Fibroblast of skin of right biceps (primary cell): Measurements from ENCODE around the gene NBEAL1.
"Not testable (repeated sequence)": the region's sequence is repeated elsewhere in the genome, so short reads cannot be mapped to it uniquely, and the experiment has no call there.

ENCODE experiments used
- DNase-seq: peaks from one replicate; pipeline ENCODE4 v3.0.0-alpha.2; 2013

The NBEAL1 gene

GRCh38 chr2:203014456-203015199 lies at the start of gene NBEAL1:
NBEAL1 (plus strand) TSS chr2:203014875; CDS start chr2:203016385, 1,510 bp downstream.
- peak; percentile 99 for DNase-seq

- peak; percentile 57 for DNase-seq
Observed at GRCh38 chr2:202965810-202966460, 48.7 kb upstream of the NBEAL1 start.

- DNase-seq: not testable (repeated sequence)
Observed at GRCh38 chr2:202969404-202969803, 45.3 kb upstream of the NBEAL1 start.

- DNase-seq: no peak
Observed at GRCh38 chr2:202976809-202977208, 37.9 kb upstream of the NBEAL1 start.

GRCh38 chr2:202982779-202983491 lies 31.7 kb upstream of the NBEAL1 start:
- DNase-seq: no peak

- no peak for DNase-seq
Observed at GRCh38 chr2:202989749-202990148, 24.9 kb upstream of the NBEAL1 start.

GRCh38 chr2:202990501-202990900 lies 24.2 kb upstream of the NBEAL1 start:
- no peak for DNase-seq

GRCh38 chr2:202997113-202997512 lies 17.6 kb upstream of the NBEAL1 start:
- not testable (repeated sequence) for DNase-seq

- DNase-seq: no peak
Observed at GRCh38 chr2:203002054-203002821, 12.4 kb upstream of the NBEAL1 start.

- DNase-seq: no peak
Observed at GRCh38 chr2:203003716-203004115, 11.0 kb upstream of the NBEAL1 start.

- no peak for DNase-seq
Observed at GRCh38 chr2:203016716-203017115, 2.0 kb downstream of the NBEAL1 start.

- no peak for DNase-seq
Observed at GRCh38 chr2:203018181-203018580, 3.5 kb downstream of the NBEAL1 start.

GRCh38 chr2:203019142-203019541 lies 4.5 kb downstream of the NBEAL1 start:
- no peak for DNase-seq

GRCh38 chr2:203021991-203022390 lies 7.3 kb downstream of the NBEAL1 start:
- DNase-seq: no peak

- DNase-seq: peak; percentile 37
Observed at GRCh38 chr2:203022751-203023150, 8.1 kb downstream of the NBEAL1 start.

- DNase-seq: no peak
Observed at GRCh38 chr2:203025592-203025991, 10.9 kb downstream of the NBEAL1 start.

- DNase-seq: no peak
Observed at GRCh38 chr2:203030545-203030944, 15.9 kb downstream of the NBEAL1 start.

- no peak for DNase-seq
Observed at GRCh38 chr2:203030991-203031390, 16.3 kb downstream of the NBEAL1 start.

GRCh38 chr2:203033395-203033794 lies 18.7 kb downstream of the NBEAL1 start:
- no peak for DNase-seq

- no peak for DNase-seq
Observed at GRCh38 chr2:203035879-203036470, 21.3 kb downstream of the NBEAL1 start.

- DNase-seq: no peak
Observed at GRCh38 chr2:203037026-203037425, 22.4 kb downstream of the NBEAL1 start.

- DNase-seq: no peak
Observed at GRCh38 chr2:203038586-203038985, 23.9 kb downstream of the NBEAL1 start.

GRCh38 chr2:203039211-203039610 lies 24.5 kb downstream of the NBEAL1 start:
- not testable (repeated sequence) for DNase-seq
